Pons (tissue), 1 donor: ENCODE measurements around the gene SLC35C1.
A peak's percentile ranks its signal among the peaks of the same experiment; 100 is the strongest.

Experiments used
- DNase-seq: peaks from one replicate; pipeline ENCODE4 v3.0.0-alpha.2; 2016; ENCODE audit warnings: low spot score

SLC35C1 gene

DNA sequence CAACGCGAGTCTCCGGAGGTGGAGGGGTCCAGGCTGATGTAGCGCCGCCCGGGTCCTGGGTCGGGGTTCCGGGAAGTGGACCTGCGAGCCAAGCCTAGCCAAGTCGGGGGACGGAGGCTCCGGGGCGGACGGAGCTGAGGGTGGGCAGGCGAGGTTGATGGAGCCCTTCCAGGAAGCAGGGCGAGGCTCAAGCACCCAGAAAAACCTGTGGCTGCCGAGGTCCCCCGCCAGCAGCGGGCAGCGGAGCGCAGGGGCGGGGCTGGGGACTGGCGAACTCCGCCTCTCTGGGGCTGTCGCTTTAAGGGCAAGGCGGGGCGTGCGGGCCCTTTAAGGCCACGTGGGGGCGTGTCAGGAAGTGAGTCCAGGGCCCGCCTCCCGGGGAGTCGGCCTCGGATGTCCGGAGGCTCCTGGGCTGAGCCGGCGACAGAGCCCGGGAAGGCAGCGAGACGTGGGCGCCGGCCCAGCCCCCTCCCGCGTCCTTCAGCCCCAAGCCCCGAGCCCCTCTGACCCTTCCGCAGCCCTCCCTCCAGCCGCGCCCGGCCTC is at the start of gene SLC35C1:
TSS of gene SLC35C1 (plus strand) at position 389 of the 544 bp plus-strand sequence. CDS start 653 bp downstream, outside the sequence.
- DNase-seq = peak; percentile 95

DNA sequence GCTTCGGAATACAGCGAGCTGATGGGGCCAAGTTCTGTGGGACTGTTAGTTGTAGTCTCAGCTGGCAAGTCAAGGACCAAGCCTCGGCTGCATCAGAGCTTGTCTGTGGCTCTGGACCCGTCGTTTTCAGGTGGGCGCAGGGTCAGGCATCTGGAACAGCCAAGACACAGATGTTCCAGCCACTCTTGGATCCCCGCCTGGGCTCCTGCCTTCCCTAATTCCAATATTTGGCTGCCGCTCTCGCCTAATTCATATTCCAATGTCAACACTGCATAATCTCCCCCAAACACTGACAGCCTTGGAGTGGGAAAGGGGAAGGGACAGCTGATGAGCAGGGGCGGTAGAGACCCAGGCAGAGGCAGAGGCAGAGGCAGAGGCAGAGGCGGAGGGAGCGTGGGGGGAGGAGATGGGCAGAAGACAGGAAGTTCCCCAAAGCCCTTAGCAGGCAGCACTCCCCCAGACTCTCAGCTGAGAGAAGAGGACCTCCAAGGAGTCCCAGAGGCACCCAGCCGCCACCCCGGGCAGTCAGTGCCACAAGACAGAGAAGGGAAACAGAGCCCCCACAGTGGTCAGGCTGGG is 49.6 kb upstream of the SLC35C1 start:
- DNase-seq = no peak

DNA sequence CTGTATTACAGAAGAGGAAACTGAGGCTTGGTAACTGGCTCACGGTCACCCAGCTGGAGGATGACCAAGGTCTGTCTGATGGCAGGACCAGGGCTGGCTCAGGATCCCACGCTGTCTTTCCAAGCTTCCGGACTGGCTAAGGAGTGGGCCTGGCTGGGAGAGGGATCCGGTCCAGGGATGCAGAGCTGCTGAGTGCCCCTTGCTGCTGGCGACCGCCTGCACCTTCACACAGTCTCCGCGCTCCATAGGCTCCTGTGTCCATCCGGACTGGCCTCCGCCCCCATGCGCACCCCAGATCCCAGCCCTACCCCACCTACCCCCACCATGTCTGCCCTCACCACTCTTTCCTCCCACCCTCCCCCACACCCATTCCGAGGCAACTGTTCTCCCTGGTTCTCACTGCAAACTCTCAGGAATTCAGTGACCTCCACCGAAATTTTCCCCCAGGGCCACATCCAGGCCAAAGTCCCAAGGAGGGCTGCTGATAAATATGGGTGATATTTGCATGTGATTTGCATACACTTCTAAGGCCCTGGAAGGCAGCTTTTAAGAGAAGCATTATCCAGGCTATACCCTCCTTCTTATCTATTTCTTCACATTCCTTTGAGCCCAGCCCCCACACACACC is 48.5 kb upstream of the SLC35C1 start:
- no peak for DNase-seq

DNA sequence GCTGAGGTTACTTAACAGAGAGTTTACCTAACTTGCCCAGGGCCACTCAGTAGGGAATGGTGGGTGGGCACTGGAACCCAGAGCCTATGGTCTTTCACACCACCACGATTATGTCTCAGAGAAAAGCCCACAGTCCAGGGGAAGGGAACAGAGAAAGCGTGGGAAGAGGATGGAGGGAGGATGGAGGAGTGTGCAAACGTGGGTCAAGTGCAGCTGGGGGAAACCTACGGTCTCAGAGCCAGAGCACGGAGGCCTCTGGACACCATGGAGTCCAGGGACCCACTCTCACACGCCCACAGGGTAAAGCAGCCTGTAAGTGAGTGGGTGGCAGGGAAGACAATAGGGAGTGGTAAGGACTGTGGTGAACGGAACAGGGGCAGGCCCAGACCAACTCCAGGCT is 47.3 kb upstream of the SLC35C1 start:
- no peak for DNase-seq

DNA sequence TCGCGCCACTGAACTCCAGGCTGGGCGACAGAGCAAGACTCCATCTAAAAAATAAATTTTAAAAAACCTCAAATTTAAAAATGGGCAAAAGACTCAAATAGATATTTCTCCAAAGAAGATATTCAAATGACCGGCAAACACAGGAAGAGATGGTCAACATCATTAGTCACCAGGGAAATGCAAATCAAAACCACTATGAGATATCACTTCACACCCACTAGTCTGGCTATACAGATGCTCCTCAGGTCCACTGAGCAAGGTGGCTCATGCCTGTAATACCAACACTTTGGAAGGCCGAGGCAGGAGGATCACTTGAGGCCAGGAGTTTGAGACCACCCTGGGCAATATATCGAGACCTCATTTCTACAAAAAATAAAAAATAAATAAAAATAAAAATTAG is 43.3 kb upstream of the SLC35C1 start:
- no peak for DNase-seq

DNA sequence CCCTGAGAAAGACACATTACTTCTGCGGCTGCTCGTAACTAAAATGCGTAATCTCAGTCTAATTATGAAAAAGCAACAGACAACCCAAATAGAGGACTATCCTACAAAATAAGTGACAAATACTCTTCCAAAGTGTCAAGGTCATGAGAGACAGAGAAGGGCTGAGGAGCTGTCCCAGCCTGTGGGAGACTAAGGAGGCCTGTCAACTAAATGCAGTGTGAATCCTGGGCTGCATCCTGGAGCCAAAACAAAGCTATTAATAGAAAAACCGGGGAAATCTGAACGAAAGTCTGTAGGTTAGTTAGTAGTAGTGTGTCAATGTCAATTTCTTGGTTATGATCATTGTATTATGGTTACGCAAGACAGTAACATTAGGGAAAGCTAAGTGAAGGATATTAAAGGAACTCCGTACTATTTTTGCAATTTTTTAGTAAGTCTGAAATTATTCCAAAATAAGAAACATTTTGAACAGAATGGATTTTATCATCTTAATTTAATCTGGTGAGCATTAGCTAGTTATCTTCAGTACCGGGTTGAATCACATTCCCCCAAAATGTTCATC is 39.8 kb upstream of the SLC35C1 start:
- no peak for DNase-seq

DNA sequence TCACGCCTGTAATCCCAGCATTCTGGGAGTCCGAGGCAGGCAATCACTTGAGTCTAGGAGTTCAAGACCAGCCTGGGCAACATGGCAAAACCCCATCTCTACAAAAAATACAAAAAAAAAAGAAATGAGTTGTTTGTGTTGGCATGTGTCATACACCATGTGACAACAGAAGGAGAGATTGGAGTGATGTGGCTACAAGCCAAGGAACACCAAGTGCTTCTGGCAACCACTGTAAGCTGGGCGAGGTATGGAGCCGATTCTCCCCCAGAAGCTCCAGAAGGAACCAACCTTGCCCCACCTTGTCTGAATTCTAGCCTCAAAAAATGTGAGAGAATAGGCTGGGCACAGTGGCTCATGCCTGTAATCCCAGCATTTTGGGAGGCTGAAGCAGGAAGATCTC is 39.1 kb upstream of the SLC35C1 start:
- no peak for DNase-seq

DNA sequence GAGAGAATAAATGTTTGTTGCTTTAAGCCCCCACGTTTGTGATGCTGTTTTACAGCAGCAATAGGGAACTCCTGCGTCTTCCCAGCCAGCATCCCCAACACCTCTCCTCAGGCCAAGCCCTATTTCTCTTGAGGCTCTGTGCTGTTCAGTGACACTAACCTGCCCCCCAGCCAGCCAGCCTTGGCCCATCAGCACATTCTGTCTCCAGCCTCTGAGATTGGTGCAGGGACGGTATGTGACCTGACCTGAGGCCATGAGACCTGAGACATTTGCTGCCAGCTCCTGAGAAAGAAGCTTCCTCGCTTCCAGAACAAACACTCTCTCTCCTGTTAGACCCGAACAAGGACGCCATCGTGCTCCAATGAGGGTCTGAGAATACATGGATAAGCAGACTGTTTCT is 38.5 kb upstream of the SLC35C1 start:
- DNase-seq = no peak

DNA sequence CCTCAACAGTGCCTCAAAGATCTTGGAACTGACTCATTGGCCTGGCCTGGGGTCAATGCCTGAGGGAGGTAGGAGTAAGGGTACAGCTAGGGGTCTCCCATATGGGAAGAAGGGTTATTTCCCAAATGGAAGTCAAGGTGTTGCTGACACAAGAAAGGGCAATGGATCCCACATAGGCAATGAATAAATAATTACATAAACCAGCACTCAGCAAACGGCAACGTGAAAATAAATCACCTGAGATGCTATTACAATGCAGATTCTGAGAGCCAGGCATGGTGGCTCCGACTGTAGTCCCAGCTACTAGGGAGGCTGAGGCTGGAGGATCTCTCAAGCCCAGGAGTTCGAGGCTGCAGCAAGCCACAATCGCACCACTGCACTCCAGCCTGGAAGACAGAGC is 36.5 kb upstream of the SLC35C1 start:
- DNase-seq = no peak

DNA sequence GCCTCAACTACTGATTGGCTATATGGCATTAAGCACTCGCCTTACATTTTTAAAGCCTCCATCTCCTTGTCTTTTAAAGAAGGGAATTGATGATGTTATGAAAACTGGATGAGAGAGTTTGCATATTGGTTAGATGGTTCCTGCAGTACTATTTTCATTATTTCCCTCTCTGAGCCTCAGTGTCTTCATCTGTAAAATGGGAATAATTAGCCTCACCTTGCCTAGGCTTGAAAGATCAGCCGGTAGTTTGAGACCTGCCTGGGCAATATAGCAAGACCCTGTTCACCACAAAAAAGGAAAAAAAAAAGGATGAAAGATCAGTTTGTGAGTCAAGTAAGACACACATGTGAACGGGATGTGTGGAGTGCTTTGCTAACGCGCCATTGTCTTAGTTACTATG is 35.0 kb upstream of the SLC35C1 start:
- DNase-seq = no peak

DNA sequence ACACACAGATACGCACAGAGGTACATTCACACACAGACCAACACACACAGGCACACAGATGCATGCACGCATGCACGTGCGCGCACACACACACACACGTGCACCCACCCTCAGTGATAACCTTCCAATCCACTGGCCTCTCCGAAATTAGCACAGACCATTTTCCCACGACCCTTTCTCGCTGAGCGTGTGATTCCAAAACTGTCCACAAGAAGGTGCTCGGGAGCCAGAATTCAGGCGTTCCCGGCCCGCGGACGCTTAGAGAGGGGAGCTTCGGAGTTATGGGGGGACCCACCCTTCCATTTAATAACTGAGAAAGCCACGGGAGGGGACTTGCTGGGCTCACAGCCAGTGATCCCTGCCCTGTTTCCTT is 33.8 kb upstream of the SLC35C1 start:
- DNase-seq = peak; percentile 58

DNA sequence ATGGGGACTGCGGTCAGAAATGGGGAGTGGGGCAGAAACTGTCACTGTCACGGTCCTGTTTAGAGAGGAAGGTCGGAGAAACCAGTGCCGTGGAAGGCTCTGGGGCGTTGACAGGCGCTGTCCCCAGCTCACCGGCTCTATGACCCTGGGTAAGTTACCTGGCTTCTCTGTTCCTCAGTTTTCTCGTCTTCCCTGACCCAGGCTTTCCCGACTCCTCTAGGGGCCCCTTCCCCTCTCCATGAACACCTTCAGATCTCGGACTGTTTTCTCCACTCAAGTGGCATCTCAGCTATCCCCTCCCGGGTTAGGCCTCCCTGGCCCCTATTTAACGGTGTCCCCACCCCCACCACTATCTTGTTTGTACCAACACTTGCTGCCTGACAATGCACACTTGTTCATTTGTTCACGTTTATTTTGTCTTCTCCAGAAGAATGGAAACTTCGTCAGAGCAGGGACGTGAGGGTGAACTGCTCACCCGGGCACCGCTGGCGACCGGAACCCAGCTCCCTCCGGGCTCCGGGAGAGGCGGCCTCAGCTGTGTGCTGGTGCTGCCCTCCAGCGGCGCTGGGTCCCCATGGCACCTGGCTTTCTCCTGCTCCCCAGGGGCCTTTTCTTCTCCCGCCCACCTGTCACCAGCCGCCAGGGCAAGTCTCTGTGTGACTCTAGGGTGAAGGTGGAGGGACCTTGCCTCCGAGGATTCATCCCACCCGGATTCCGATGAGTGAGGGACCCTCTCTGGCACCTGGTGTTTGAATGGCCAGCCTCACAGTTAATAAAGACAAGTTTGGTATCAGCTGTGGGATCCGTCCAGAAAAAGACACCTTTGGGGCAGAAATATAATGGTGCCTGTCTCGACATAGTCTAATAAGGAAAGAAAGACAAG is 33.1 kb upstream of the SLC35C1 start:
- DNase-seq = peak; percentile 69

DNA sequence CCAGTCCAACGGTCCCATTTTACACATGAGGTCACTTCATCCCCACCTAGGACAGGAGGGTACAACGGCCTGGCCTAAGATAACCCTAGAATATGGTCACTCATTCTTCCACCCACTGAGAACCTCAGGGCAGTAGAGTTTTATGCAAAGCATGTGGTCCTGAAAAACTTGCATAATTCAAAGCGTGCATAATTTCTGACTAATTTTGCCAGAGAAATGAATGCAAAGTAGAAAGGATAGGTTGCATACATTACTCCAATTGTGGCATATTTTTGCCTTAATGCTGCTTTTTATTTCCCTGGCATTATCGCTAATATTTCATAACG is 32.5 kb upstream of the SLC35C1 start:
- no peak for DNase-seq

DNA sequence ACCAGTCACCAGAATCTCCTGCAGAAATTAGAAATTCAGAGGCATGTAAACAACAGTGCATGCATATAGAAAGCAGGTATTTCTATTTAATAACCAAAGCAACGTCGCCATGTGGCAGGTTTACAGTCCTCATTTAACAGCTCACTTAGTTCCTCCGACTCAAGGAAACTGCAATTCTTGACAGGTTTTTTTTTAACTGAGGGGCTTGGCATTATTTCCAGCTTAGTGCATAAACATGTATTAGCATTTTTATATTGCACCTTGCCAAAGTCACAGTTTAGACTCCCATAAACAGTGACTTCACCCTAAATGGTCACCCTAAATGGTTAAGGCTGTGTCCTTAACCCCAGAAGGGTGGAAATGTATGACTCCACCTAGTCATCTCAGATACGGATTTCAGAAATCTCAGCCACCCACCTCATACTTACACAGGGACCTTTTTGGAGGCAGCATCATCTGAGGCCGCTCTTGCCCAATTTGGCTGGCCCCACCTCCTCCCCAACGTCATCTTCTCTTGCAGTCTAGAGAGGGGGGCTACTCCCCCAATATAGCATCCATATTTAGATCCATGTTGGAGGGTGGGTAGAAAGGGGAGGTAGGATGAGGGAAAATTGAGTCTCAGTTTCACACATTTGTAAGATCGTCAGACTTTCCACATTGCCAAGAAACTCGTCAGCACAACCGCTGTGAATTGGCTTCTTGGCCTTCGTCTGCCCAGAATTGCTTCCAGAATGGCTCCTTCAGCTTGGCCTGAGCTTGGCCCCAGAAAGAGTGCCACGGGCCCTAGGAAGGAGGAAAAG is 31.8 kb upstream of the SLC35C1 start:
- no peak for DNase-seq

DNA sequence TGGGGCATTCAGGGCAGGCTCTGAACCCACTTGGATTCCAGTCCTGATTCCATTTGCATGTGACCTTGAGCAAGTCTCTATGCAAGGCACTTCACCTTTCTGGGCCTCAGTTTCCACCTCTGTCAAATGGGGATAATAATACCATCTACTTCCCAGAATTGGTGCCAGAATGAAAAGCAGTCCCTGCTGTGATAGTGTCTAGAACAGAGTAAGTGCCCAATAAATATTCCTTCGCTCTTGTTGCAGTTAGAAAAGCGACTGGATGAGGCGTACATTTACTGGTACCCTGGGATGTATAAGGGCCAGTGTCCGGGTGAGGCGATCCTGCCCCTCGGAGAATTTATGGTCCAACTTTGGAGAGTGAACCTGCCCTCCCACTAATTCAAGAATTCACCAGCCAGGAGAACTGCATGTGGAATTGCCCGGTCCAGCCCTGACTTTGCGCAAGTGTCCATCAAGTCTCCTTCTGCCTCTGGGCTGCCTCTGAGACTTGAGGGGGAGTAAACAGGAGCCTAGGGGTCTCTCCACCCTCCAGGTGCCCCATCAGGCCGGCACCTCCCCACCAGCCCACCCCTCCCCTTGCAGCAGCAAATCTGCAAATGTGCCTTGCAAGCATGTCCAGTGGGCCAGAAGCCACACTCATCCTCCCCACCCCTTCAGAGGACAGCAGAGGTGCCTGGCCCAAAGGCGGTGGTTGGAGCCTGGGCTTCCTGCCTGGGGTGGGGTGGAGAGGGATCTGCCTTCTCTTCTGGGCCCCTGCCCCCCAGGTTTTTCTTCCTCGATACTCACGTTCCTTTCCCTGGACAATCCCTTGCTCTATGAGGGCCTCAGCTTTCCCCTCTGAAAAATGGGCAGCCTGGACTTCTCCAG is 30.9 kb upstream of the SLC35C1 start:
- no peak for DNase-seq

DNA sequence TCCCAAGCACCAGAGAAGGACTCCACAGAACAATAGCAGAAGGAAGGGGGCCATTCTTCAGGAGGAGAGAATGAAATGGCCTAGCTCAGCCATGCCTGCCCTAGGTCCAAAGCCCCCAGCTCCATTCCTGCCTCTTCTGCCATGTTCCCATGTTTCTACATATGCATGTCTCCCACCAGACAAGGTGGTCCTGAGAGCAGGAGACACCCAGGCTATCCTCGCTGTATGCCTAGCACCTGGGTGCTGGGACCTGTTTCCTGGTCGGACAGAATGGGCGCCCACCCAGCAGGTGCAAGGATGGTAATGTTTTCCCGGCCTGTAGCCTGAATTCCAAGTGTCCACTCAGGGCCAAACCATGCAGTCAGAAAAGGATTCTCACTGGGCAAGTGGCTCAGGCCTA is 30.2 kb upstream of the SLC35C1 start:
- no peak for DNase-seq

DNA sequence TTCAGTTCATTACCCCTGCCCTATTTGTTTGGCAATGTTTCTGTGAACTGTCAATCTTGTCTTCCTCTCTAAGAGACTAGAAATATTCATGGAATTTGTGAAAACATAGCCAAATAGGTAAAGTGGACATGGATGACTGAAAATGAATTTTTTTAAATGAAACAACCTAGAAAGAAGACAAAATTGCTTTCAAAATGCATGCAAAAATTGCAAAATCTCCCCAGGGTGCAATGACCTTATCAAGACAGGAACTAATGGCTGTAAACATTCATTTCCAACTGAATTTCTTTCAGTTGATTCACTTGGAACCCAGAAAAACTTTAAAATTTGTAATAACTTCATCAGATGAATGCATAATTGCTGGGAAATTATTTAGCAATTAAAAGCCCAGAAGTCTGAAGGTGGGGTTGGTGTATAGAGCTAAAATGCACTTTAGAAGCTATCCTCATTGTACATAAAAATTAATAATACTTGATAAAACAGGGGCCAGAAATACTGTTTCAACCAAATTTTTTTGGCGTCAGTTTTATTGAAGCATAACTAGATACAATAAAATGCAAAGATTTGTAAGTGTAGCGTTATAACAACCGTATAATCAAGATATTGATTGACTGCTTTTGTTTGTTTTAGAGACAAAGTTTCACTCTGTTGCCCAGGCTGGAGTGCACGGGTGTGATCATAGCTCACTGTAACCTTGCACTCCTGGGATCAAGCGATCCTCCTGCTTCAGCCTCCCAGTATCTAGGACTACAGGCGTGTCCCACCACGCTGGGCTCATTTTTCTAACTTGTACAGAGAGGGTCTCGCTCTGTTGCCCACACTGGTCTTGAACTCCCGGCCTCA is 27.6 kb upstream of the SLC35C1 start:
- DNase-seq = no peak

DNA sequence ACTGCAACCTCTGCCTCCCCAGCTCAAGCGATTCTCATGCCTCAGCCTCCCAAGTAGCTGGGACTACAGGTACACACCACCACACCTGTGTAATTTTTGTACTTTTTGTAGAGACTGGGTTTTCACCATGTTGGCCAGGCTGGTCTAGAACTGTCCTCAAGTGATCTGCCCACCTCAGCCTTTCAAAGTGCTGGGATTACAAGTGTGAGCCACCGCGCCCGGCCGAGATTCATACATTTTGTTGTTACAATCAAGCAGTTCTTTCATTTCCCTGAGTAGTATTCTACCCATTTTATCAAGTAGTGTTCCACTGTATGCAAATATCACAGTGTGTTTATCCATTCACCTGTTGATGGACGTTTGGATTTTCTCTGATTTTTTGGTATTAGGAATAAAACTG is 26.6 kb upstream of the SLC35C1 start:
- no peak for DNase-seq

DNA sequence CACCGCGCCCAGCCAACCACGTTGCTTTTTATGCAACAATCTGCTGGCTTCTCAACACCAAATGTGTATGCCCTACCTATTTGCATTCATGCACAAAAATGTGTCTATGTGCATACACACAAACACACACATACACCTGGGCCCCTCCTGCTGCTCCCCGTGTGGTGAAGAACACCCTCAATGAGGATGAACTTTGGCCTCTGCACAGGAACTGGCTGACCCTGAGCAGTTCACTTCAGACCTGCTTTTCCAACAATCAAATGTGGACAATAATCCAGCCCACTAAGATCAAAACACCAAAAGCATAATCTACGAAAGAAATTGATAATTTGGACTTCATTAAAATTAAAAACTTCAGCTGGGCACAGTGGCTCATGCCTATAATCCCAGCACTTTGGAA is 25.3 kb upstream of the SLC35C1 start:
- DNase-seq = no peak

DNA sequence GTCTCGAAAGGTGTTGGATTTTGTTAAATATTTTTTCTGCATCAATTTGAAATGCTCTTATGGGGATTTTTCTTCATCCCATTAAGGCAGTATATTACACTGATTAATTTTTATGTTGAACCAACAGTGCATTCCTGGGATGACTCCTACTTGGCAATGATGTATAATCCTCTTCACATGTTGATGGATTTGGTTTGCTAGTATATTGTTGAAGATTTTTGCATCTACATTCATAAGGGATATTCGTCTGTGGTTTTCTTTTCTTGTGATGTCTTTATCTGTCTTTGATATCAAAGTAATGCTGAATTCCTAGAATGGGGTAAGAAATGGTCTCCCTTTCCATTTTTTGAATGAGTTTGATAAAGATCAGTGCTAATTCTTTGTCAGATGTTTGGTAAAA is 18.7 kb upstream of the SLC35C1 start:
- no peak for DNase-seq
